Stimulated activated CD4-positive, alpha-beta T cell treated with anti-CD3 and anti-CD28 coated beads, Interleukin-4, amount 100 ng/mL, for 48 hours (primary cell): ENCODE data around the gene VSTM2B.

ENCODE experiments used
- DNase-seq, 2 donors: peaks; one replicate each; pipeline ENCODE4 v3.0.0-alpha.2; 2020; ENCODE audit warnings: low read depth in 2 of 2

Gene VSTM2B

DNA sequence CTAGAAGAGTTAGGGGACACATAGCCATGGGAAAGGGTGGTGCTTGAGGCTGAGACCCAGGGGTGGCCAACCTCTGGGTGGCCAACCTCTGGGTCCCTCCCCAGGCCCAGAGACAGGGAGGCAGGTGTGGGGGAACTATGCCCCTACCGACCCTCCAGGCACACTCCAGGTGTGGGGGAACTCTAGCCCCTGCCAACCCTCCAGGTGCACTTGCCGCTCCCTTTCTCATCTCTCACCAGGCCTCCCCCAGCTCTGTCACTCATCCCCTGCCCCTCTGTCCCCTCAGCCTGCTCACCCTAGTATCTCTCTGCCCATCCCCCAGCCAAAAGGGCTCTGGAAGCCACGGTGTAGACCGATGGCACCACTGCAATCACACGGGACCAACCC lies 10.6 kb upstream of the VSTM2B start:
- no peak for DNase-seq

DNA sequence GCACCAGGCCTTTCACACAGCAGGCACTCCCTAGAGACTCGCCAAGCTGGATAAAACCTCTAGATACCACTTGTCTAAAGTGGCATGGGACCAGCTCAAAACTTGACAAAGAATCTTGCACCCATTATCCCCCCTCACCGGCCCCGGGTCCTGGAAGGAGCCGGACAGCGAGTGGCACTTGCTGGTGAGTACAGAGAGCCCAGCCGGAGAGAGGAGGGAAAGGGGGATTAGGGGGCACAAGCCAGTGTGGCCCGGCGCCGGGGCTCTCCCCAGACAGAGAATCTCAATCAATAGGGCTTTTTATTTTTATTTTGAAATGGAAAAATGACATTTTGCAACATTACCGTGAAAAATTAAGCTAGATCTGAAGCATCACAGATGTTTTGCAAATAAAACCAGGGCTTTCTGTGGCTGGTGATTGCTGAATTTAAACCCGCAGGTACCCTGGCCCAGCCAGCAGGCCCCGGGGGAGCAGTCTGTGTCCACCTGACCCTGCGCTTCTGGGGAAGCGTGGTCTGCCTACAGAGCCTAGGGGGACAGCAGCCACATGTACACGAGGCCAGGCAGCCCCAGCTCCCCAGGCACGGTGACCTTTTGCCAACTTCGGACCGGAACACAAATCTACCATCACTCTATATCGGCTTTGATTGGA lies 10.0 kb upstream of the VSTM2B start:
- no peak for DNase-seq

DNA sequence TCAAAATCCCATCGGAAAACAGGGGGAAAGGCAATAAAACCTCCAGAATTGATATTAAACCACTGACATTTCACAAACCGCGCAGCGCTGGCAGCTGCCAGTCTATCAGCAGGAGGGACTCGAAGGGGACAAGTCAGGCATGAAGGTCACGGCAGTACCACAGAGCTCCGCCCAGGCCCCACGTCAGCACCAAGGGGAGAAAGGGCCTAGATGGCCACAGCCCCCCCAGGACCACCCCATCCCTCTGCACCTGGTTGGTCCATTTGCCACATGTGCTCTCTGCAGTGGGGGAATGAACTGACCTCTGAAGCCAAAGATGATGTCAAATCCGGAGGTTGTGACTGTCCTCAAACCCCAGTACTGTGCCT lies 9.5 kb upstream of the VSTM2B start:
- DNase-seq: no peak

DNA sequence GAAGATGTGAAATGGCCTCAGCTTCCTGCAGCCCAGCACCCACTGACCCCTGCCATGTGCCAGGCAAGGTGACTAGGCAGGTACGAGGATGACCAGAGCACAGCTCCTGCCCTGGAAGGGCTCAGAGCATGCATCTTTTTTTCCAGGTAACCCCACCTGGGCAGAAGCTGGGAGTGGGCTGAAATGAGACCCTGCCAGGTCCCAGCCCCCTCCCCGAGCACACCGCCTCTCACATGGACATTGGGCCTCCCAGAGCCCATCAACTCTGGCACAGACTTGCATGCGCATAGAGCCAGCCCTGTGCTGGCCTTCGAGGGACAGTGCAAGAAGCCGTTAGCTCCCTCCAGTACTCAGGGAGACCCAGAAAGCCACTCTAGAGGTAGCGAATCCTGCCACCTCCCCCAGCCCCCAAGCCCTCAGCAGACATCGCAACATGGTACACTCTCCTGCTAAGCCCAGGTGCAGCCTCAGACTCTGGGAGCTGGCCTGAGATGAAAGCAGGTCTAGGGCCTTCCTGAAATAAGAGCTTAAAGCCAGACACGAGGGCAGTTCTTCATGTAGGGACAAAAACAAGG lies 8.9 kb upstream of the VSTM2B start:
- DNase-seq: no peak

DNA sequence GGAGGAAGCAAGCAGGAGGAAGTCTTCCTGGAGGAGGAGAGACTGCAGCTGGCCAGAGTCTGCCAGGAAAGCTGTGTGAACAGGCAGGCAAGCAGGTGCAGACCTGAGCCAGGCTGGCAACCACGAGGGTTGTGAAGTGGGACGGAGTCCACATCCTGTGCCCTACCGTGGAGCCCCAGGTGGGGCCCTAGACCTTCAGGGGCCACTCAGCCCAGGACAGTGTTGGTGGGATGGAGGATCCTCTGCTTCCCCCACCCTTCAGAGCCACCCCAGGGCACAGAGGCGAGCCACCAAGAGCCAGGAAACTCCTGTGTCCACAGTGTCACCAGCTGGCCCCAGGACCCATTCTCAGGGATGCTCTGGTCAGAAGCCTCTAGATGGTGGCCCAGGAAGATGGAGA lies 8.4 kb upstream of the VSTM2B start:
- DNase-seq: no peak

DNA sequence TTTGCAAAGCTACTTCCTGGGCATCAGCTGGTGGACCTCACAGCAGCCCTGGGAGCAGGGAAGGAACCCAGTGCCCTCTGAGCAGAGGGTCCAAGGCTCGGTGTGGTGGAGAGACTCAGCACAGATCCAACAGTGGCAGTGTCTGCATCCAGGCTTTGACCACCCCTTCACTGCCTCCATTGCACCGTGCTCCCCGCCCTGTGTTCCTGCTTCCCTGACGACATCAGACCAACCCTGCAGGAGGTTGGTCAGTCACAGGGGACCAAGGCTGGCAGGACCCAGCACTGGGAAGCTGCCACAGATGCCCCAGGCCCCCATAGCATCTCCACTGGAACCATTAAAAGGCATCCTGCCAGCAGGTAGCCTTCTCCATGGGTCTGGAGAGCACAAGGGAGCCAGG lies 7.8 kb upstream of the VSTM2B start:
- DNase-seq: no peak

DNA sequence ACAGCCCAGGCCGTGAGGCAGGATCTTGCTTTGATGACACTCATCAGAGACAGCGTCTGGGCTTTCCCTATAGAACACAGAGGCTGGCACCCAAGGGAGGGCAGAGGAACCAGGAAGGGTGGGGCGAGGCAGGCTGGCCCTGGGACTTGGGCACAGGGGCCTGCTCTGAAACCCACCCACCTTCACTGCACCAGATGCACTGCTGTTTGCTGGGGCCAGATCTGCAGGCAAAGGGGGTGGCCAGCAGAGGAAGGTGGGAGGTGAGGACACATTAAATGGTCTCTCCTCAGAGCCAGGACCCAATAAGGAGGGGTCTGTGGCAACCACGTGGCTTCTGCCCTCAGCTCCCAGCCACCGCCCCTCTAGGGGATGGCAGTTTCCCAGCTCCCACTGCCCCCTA lies 6.6 kb upstream of the VSTM2B start:
- no peak for DNase-seq

DNA sequence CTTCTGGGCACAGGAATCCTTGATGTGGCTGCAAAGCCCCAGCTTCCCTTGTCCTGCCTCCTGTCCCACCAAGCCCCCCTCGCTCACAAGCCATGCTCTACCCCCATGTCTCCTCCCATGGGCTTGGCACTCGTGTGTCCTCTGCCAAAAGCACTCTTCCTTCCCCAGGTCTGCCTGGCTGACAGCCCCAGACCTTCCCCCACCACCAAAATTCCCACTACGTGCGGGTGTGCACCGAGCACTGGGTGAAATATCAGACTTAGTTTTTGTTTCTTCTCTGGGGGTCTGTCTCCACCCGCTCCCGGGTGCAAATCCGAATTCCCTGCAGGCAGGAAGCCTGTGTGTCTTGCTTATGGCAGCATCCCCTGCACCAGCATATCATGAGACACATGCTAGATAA lies 5.9 kb upstream of the VSTM2B start:
- DNase-seq: no peak

DNA sequence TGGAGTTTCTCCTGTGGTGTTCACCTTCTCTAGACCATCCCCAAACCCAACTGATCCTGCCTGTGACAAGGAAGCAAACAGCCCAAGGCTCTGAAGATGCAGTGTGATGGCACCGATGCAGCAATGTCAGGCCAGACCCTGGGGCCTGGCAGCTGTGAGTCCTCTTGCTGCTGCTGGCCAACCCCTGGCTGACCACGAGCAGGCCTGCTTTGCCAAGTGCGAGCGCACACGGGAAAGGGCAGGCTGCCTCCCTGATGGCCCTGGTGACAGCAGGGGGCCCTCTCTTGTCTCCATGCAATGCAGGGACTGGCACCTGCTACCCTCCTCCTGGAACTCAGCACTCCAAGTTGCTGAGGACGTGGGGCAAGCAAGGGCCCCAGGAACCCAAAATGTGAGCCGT lies 5.4 kb upstream of the VSTM2B start:
- no peak for DNase-seq

DNA sequence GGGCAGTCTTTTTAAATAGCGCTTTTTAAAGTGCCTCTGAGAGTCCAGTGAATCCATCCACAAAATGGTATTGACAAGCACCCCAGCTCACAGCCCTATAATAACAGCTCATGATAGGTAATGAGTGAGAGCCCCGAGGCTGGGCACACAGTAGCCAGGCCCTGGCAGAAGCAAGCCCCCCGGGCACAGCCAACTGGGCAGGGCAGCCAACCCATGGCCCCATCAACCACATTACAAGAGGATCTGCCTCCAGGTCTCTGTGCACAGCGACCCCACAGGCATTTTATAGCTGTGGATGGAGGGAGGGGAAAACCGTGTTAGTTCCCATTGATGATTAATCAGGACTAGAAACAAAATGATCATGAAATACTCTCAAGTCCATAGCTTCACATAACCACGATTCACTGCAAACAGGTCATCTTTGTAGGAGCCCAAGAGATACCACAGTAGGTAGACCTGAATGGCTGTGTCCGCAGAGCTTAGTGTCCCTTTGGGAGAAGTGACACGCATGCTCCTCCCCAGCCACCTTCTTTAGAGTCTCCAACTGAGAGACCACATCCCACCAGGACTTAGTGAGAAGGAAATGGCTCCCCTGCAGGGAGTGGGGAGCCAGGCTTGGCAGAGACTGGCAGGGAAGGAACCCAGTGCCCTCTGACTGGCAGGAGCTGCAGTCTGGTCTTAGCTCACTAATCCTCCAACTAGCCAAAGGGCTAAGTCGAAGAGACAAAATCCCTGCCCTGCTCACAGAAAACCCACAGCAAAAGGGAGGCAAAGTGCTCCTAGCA lies 4.3 kb upstream of the VSTM2B start:
- DNase-seq: no peak

DNA sequence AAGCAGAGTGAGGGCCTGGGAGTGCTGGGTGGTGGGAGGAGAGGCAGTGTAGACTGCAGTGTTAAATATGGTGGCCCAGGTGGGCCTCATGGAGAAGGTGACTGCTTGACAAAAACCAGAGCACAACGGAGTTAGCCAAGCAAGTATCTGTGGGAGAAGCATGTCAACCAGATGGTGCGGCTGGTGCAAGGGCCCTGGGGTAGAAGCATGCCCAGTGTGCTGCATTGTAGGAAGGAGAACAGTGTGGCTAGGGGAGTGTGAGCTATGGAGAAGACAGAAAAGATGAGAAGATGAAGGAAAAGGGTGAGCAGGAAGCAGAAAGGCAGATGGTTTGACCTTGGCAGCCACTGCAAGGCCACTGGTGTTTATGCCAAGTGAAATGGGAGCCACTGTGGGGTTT lies 2.2 kb upstream of the VSTM2B start:
- DNase-seq: no peak

DNA sequence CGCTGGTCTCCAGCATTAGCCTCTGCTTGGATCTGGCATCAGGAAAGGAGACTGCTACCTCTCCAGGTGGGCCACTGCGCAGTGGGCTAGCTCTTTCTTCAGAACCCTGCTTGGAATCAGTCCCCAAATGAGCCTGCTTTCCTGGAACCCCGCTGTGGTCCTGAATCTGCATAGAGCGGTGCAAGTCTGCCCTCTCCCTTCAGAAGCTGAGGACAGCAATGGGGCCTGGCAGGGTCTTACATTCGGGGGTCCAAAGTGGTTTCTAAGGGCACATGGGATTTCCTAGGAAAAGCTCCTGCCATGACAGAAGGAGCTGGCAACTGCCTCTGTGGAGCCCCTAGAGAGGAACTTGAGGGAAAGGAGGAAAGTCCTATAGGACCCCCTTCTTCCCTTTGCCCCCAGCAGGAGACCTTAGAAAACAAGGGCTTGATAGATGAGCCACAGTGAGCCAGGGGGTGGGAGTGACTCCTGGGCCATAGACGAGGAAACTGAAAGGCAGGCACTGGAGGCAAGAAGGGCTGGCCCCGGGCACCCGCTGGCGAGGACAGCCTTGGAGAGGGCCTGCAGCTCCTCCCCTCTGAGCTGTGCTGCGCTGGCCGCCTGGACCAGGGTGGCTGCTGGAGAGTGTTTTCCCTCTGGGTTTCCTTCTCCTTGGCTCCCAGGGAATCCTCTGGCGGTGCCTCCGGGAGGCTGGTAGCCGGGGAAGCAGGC lies 1.4 kb upstream of the VSTM2B start:
- no peak for DNase-seq

DNA sequence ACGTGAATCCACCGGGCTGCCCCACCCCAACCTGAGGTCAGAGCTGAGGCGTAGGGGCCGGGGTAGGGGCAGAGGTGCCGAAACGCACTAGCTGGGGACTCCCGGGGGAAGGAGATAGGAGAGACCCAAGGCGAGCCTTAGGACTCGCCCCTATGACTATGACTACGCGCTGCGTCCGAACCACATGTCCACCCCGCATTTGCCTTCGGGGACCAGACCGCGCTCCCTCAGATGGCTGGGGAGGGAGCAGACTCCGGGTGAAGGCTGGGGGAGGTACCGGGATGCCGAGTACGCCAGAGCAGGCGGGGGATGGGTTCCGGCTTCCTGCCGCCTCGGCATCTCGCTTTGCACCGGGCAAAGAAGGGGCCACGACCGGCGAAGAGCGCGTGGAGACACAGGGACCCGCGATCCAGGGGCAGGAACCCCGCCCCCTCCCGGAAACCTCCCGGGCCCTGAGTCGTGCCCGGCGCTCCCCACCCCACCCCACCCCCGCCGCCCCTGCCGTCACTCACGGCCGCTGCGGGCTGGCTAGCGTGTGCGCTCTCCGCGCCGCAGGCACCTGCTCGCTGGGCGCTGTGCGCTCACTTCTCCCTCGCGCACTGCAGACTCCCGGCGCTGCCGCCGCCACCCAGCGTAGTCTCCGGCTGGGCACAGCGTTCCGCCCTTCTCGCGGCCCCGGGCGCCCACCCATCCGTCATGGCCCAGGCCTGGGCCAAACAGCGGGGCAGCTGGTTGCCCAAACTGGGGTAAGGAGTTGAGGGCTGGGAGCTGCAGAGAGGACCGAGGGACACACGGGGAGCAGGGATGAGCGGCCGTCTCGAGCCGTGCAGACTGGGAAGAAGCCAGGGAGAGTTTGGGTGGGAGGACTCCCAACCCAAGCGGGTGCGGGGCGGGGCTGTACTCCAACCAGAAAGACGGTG lies 622 bp upstream of the VSTM2B start:
- no peak for DNase-seq

DNA sequence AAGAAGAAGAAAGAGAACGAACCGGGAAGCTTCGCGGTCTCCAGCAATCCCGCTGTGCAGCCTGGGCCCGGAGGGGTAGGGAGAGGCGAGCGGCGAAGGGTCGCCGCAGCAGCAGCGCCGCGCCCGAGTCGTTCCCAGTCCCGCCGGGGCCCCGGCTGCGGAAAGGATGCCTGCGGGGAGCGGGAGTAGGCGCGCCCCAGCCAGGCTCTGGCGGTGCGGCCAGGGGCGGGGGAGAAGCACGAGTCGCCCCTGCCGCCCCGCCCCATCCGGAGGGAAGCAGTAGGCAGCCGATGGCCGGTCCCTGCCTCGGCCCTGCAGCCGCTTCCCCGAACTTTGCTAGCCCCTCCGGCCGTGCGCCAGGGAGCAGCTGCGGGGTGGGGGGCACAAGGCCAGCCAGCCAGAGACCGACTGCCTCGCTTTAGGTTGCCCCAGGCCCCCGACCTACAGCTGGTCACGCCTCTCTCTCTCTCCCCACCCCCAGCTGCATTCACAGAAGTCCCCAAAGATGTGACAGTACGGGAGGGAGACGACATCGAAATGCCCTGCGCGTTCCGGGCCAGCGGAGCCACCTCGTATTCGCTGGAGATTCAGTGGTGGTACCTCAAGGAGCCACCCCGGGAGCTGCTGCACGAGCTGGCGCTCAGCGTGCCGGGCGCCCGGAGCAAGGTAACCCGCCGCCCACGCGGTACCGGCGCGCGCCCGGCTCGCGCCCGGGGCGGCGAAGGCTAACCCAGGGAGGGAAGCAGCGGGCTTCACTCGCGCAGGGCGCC lies 1.1 kb downstream of the VSTM2B start:
- no peak for DNase-seq

DNA sequence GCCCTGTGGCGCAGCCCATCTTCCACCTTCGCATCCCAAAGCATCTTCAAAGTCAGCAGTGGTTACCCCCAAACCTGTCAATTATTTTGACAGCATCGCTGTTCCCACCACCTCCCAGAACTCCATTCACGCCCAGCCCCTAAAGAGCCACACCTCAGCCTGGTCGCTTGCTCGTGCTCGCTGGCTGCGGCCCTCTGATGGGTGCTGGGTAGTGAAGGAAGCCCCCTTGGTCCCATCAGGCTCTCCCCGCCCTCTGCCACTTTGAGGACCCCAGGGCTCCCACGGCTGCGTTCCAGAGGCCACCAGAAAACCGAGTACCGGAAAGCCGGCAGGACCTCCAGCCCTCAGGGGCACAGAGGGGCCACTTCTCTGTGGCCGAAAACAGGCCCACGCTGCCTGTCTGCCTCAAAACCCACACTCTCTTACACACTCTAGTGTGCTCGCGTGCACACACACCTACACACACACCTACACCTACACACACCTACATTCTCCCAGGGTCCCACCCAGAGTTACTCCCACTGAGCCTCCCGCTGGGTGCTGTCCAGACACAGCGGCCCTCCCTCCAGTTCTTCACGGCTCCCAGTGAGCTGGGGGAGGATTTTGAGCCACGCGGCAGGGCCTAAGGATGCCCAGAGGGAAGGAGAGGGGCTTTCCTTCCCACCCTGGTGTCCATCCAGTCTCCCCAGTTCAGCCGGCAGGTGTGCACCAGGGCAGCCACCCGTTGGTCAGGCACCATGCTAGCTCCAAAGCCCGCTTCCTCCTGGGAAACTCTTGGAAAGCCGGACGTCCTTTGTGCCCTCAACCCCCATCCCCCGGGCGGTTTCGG lies 1.9 kb downstream of the VSTM2B start:
- no peak for DNase-seq

DNA sequence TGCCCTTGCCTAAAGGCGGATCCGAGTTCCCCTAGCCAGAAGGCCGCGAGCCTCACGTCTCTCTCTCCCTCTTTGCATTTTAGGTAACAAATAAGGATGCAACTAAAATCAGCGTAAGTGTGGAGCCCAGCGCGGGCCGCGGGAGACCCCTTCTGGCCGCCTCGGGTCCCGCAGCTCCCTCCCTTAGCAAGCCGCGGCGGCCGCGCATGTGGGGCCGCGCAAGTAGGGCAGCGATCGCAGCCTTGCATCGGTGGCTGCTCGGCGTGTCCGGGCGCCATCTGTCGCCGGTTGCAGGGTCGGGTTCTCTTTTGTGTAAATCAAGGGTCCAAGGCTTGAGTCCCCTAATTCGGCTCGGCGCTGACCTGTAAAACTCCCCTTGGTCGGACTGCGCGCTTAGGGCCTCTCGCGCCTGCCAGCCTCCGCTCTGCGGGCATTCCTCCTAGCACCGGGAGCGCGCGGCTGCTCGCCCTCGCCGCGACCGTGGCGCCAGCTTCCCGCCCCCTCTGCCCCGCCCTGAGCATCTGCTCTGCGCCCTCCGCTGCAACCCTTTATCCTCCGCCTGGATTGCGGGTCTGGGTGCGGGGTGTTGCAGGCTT lies 2.7 kb downstream of the VSTM2B start:
- DNase-seq: peak; percentile 69 to 71

DNA sequence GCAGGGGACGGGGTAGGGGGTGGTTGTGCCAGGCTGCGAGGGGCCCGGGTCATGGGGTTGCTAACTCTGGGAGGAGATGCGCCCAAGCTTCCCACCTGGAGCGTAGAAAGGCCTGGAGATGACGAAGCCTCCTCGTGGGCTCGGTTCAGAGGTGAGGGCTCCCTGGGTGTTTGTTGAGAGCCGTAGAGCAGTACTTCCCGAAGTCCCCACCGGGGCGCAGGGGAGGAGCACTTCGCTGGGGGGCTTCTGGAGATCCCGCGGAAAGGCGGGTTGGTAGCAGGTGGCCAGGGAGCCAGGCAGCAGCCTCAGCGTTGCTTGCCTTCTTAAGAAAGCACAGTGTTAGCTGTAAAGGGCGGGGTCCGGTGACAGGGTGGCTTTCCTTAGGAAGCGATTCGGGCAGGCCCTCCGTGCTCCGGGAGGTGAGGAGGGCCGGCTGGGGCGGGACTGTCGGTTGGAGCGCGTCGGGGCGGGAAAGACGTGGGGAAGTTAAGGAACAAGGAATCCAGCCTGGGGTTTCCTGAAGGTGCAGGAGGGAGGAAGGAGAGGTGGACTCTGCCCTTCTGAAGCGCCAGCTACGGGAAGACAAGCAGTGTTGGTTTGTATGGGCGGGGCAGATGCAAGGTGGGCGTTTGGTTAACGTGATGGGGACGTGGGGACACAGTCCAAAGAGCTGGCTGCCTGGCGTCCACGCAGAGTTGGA lies 3.3 kb downstream of the VSTM2B start:
- DNase-seq: no peak

DNA sequence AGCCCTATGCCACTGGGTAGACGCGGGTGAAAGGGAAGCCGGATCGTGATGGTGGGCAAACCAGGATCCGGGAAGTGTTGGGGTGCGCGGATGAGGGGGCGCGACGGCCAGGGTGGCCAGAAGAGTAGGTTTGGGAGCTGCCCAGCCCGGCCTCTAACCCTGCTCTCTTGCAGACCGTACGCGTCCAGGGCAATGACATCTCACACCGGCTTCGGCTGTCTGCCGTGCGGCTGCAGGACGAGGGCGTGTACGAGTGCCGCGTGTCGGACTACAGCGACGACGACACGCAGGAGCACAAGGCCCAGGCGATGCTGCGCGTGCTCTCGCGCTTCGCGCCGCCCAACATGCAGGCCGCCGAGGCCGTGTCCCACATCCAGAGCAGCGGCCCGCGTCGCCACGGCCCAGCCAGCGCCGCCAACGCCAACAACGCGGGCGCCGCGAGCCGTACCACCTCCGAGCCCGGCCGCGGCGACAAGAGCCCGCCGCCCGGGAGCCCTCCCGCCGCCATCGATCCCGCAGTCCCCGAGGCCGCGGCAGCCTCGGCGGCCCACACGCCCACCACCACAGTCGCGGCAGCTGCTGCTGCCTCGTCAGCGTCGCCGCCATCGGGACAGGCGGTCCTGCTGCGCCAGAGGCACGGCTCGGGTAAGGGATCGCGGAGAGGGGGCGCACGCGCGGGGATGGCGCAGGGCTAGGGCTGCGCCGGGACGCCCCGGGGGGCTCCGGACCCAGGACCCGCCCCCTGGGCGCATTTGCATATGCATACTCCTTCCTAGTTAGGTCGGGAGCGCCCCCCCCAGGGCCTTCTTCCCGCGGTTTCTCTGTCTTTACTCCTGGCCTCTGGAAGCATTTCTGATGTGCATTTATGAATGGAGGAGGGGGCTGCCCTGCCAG lies 4.1 kb downstream of the VSTM2B start:
- DNase-seq: no peak
